Endothelial cell of umbilical vein (primary cell): Measurements from ENCODE around the gene ASB6. TPM values are rescaled to one million over a fixed set of nuclear protein-coding genes. Genes with fewer than 3 reads are reported as not detected.

Experiments
- BruUV-seq: library from RNA; stranded (reverse); fragments of 400-500 nt; replicated peaks from 2 replicates; lab custom pipeline; 2021; lab: Mats Ljungman, UMichigan
- CTCF ChIA-PET: fragments of 300-600, 350-600 bp; sonication (Branson Sonifier 250); formaldehyde crosslinking; loops from one replicate; lab custom pipeline; 2021; ENCODE audit warnings: antibody characterized with exemption, inconsistent platforms; lab: Charles Lee
- POLR2A ChIA-PET: fragments of 300-600, 350-600 bp; sonication (Branson Sonifier 250); formaldehyde crosslinking; loops from one replicate; lab custom pipeline; 2021; ENCODE audit warnings: antibody characterized with exemption, inconsistent platforms; lab: Charles Lee
- DNase-seq: peaks from one replicate; pipeline ENCODE4 v3.0.0-alpha.2; 2011; ENCODE audit warnings: low read depth, low spot score
- FAIRE-seq: peaks from 2 replicates; lab custom pipeline; 2011; peaks lifted over from hg19 to GRCh38; lab: Jason Lieb, UNC
- H2AFZ ChIP-seq: 2 replicates; pipeline ENCODE4 v1.6.0; 2012; ENCODE audit warnings: low read depth, low read length, control low read depth, inconsistent platforms
- H3K27ac ChIP-seq: 2 replicates; pipeline ENCODE4 v1.5.1; 2011; ENCODE audit warnings: low read depth, mild to moderate bottlenecking, control low read depth, low read length, moderate library complexity; ENCODE audit not compliant: insufficient read depth
- H3K27me3 ChIP-seq, 2 experiments: 2 replicates each; pipeline versions ENCODE4 v1.6.0 to v1.6.1; 2011; ENCODE audit warnings: low read length in 2 of 2, mixed read lengths in 1 of 2; ENCODE audit not compliant: control insufficient read depth in 2 of 2, insufficient read depth in 2 of 2
- H3K36me3 ChIP-seq, 2 experiments: 2 replicates in 1 of 2; 3 replicates in 1 of 2; pipeline ENCODE4 v1.5.1; 2011; ENCODE audit warnings: low read length in 2 of 2, mild to moderate bottlenecking in 1 of 2, moderate library complexity in 1 of 2; ENCODE audit not compliant: control insufficient read depth in 2 of 2, insufficient read depth in 2 of 2; ENCODE audit errors: extremely low read depth in 1 of 2
- H3K4me1 ChIP-seq: 3 replicates; pipeline ENCODE4 v1.5.1; 2011; ENCODE audit warnings: mild to moderate bottlenecking, low read length; ENCODE audit not compliant: control insufficient read depth, insufficient read depth; ENCODE audit errors: extremely low read depth
- H3K4me2 ChIP-seq: 2 replicates; pipeline ENCODE4 v1.6.1; 2011; ENCODE audit warnings: low read length, control low read depth, mixed read lengths; ENCODE audit not compliant: insufficient read depth
- H3K4me3 ChIP-seq, 3 experiments: fragments of 200-600 bp in 1 of 3; sonication (generic), shearing (Covaris generic) in 1 of 3; replicated peaks in 1 of 3; 2 replicates each; pipeline ENCODE4 v1.5.1; 2011 to 2016; ENCODE audit warnings: control low read depth in 3 of 3, low read length in 3 of 3, mild to moderate bottlenecking in 2 of 3, inconsistent platforms in 1 of 3, low read depth in 1 of 3, moderate library complexity in 1 of 3; ENCODE audit not compliant: insufficient read depth in 1 of 3
- H3K79me2 ChIP-seq: 2 replicates; pipeline ENCODE4 v1.6.0; 2012; ENCODE audit warnings: low read length, inconsistent platforms; ENCODE audit not compliant: control insufficient read depth, insufficient read depth
- H3K9ac ChIP-seq: replicated peaks from 2 replicates; pipeline ENCODE3; 2011; ENCODE audit warnings: low read length, control low read depth; ENCODE audit not compliant: insufficient read depth; ENCODE audit errors: extremely low read depth
- H3K9me1 ChIP-seq: replicated peaks from 3 replicates; pipeline ENCODE4 v1.6.0; 2011; ENCODE audit warnings: mild to moderate bottlenecking, low read length; ENCODE audit not compliant: control insufficient read depth, insufficient read depth; ENCODE audit errors: extremely low read depth
- H3K9me3 ChIP-seq: replicated peaks from 2 replicates; pipeline ENCODE4 v1.5.1; 2012; ENCODE audit warnings: low read length, inconsistent platforms; ENCODE audit not compliant: control insufficient read depth, insufficient read depth
- H4K20me1 ChIP-seq: replicated peaks from 2 replicates; pipeline ENCODE3; 2011; ENCODE audit warnings: mild to moderate bottlenecking, low read length; ENCODE audit not compliant: control insufficient read depth, insufficient read depth; ENCODE audit errors: extremely low read depth
- CTCF ChIP-seq, 2 donors: IDR thresholded peaks; 1 replicate in 1 of 2; 2 replicates in 1 of 2; pipeline ENCODE4 v1.5.1; 2011; ENCODE audit warnings: low read length in 2 of 2, mild to moderate bottlenecking in 2 of 2, moderate library complexity in 2 of 2, control low read depth in 1 of 2, inconsistent platforms in 1 of 2, low read depth in 1 of 2; ENCODE audit not compliant: insufficient read depth in 1 of 2; ENCODE audit errors: extremely low read depth in 1 of 2
- EZH2 ChIP-seq: IDR thresholded peaks from 2 replicates; pipeline ENCODE4 v1.6.1; 2012; ENCODE audit warnings: borderline replicate concordance, low read depth, mild to moderate bottlenecking, moderate library complexity, low read length, inconsistent platforms; ENCODE audit not compliant: severe bottlenecking
- FOS ChIP-seq: IDR thresholded peaks from 2 replicates; pipeline ENCODE4 v1.6.1; 2011; ENCODE audit warnings: mild to moderate bottlenecking, low read length, moderate library complexity, borderline replicate concordance; ENCODE audit not compliant: insufficient read depth
- GATA2 ChIP-seq: IDR thresholded peaks from 2 replicates; pipeline ENCODE4 v1.7.0; 2011; ENCODE audit warnings: low read depth, mild to moderate bottlenecking, moderate library complexity, mixed read lengths, low read length; ENCODE audit not compliant: insufficient read length, insufficient read depth
- JUN ChIP-seq: IDR thresholded peaks from 2 replicates; pipeline ENCODE4 v1.6.1; 2011; ENCODE audit warnings: borderline replicate concordance, low read depth; ENCODE audit not compliant: insufficient read length, insufficient read depth
- MAX ChIP-seq: IDR thresholded peaks from 2 replicates; pipeline ENCODE4 v1.6.1; 2011; ENCODE audit not compliant: insufficient read depth, insufficient read length
- MYC ChIP-seq: IDR thresholded peaks from one replicate; pipeline ENCODE4 v1.6.1; 2011; ENCODE audit warnings: mild to moderate bottlenecking, low read depth, low read length
- POLR2A ChIP-seq: IDR thresholded peaks from 2 replicates; pipeline ENCODE4 v1.6.1; 2012; ENCODE audit warnings: low read depth, mild to moderate bottlenecking, control low read depth, low read length
- POLR2AphosphoS5 ChIP-seq: IDR thresholded peaks from 2 replicates; pipeline ENCODE4 v1.6.1; 2012; ENCODE audit warnings: low read depth, mild to moderate bottlenecking, control low read depth, low read length, moderate library complexity; ENCODE audit not compliant: insufficient read depth
- dilution Hi-C: fragments of 300-500 bp; cut with MboI; formaldehyde crosslinking; loops from one replicate; pipeline ENCODE4 v1.15.0; 2019; ENCODE audit warnings: low sequenced_read_pairs; ENCODE audit not compliant: extremely low pct_ligation_motif_present
- intact Hi-C: fragments of 100-400 bp; cut with micrococcal nuclease; formaldehyde crosslinking; loops from one replicate; pipeline ENCODE4 v1.10.0; 2022
- polyA plus RNA-seq, 4 experiments: library from polyadenylated mRNA; depleted of rRNA in 3 of 4; stranded (reverse) in 3 of 4; unstranded in 1 of 4; fragments of >200 nt; gene quantifications; 2 replicates each; pipeline versions ENCODE4 v1.2.1 to v1.2.3, GENCODE V29; 2011 to 2012; ENCODE audit warnings: missing spikeins in 1 of 4
- total RNA-seq: library from RNA; stranded (reverse); gene quantifications from 2 replicates; pipeline ENCODE4 v1.2.3, GENCODE V29; 2021

Gene ASB6
- total and polyA plus RNA-seq, 2 donors (not counting 3 experiments of a cell fraction or from before 2014, with no cell fraction given) = 20.3 to 23.8 TPM

- H3K9me3 ChIP-seq = no peaks in the 10 kb centered on the region
- FAIRE-seq = no peak
- no peak overlapping the region for H2AFZ ChIP-seq
- BruUV-seq = no TSS peak
- ChIA-PET POLR2A (no interaction called here), CTCF (interaction anchor here (0.8 kb wide), 1 partner anchor 9 kb away, joined by 4 read pairs; no protein-coding TSS in a partner anchor)
- no peaks in the 10 kb centered on the region for H3K9me1 ChIP-seq
- intact Hi-C loops (no loop called here), dilution Hi-C loops (no loop called here)
- no peak overlapping the region for H3K9ac ChIP-seq
- no peak overlapping the region for H3K4me3 ChIP-seq
- H3K79me2 ChIP-seq = peaks cover 58% of the 10 kb centered on the region
- no peak overlapping the region for H3K27ac ChIP-seq
- no peak overlapping the region for H3K4me2 ChIP-seq
- DNase-seq = no peak
- H3K36me3 ChIP-seq = peaks cover 14 to 37% of the 10 kb centered on the region in 2 experiments
- no peaks in the 10 kb centered on the region for H4K20me1 ChIP-seq
- TF ChIP-seq FOS (no peak), CTCF (IDR thresholded peaks at IDR 0.05; ENCODE audit: extremely low read depth in 1 of 2, insufficient read depth in 1 of 2, low read depth in 1 of 2, low read length in 2 of 2) (no peak), GATA2 (no peak), MYC (no peak), POLR2A (no peak), MAX (no peak), POLR2AphosphoS5 (no peak), EZH2 (no peak), JUN (no peak)
- no peaks in the 10 kb centered on the region for H3K4me1 ChIP-seq
- H3K27me3 ChIP-seq = no peaks in the 10 kb centered on the region
Measured at GRCh38 chr9:129633207-129633606, 8.7 kb downstream of the ASB6 start.
